Epidermal melanocyte (primary cell): Measurements from ENCODE around the gene NPSR1.
"Not testable (repeated sequence)": the region's sequence is repeated elsewhere in the genome, so short reads cannot be mapped to it uniquely, and the experiment has no call there.

ENCODE experiments used
- DNase-seq: peaks from one replicate; pipeline ENCODE4 v3.0.0; 2011; ENCODE audit warnings: low spot score; ENCODE audit not compliant: insufficient read length

NPSR1 gene

GRCh38 chr7:34757570-34758110, 99.6 kb downstream of the NPSR1 start:
- no peak for DNase-seq

- DNase-seq = no peak
These were observed 100.1 kb downstream of the NPSR1 start for GRCh38 chr7:34758111-34758601.

- no peak for DNase-seq
These were observed 101.6 kb downstream of the NPSR1 start for GRCh38 chr7:34759477-34760125.

- DNase-seq = no peak
These were observed 102.3 kb downstream of the NPSR1 start for GRCh38 chr7:34760271-34760670.

- no peak for DNase-seq
These were observed 103.2 kb downstream of the NPSR1 start for GRCh38 chr7:34761206-34761605.

GRCh38 chr7:34761627-34762026, 103.6 kb downstream of the NPSR1 start:
- no peak for DNase-seq

- no peak for DNase-seq
These were observed 104.7 kb downstream of the NPSR1 start for GRCh38 chr7:34762764-34763163.

- no peak for DNase-seq
These were observed 114.4 kb downstream of the NPSR1 start for GRCh38 chr7:34772296-34772938.

- DNase-seq = no peak
These were observed 118.8 kb downstream of the NPSR1 start for GRCh38 chr7:34776748-34777358.

- no peak for DNase-seq
These were observed 122.5 kb downstream of the NPSR1 start for GRCh38 chr7:34780546-34780945.

- no peak for DNase-seq
These were observed 129.6 kb downstream of the NPSR1 start for GRCh38 chr7:34787586-34787985.

- no peak for DNase-seq
These were observed 148.8 kb downstream of the NPSR1 start for GRCh38 chr7:34806831-34807230.

- DNase-seq = no peak
These were observed 149.7 kb downstream of the NPSR1 start for GRCh38 chr7:34807548-34808340.

GRCh38 chr7:34814203-34814842, 156.3 kb downstream of the NPSR1 start:
- not testable (repeated sequence) for DNase-seq

- no peak for DNase-seq
These were observed 164.0 kb downstream of the NPSR1 start for GRCh38 chr7:34821932-34822558.

GRCh38 chr7:34823650-34824258, 165.7 kb downstream of the NPSR1 start:
- peak; percentile 54 for DNase-seq

GRCh38 chr7:34825221-34825620, 167.2 kb downstream of the NPSR1 start:
- DNase-seq = no peak

GRCh38 chr7:34830390-34830789, 172.4 kb downstream of the NPSR1 start:
- no peak for DNase-seq

GRCh38 chr7:34831436-34831835, 173.4 kb downstream of the NPSR1 start:
- no peak for DNase-seq

- DNase-seq = no peak
These were observed 174.0 kb downstream of the NPSR1 start for GRCh38 chr7:34832020-34832419.
